Peyer's patch (tissue), 4 donors: ENCODE measurements around the gene FILIP1L. TPM values are rescaled to one million over a fixed set of nuclear protein-coding genes. Genes with fewer than 3 reads are reported as not detected.
A peak's percentile ranks its signal among the peaks of the same experiment; 100 is the strongest.

ENCODE experiments used
- DNase-seq, 3 donors: peaks; one replicate each; pipeline ENCODE4 v3.0.0-alpha.2; 2017 to 2019
- H3K27ac ChIP-seq, 4 donors: fragments of 200-600 bp; sonication (generic); one replicate each; pipeline ENCODE4 v1.5.1; 2016 to 2019
- H3K27me3 ChIP-seq, 2 donors: fragments of 200-600 bp; sonication (generic); one replicate each; pipeline ENCODE4 v1.5.1; 2019
- H3K36me3 ChIP-seq, 3 donors: fragments of 200-600 bp; sonication (generic); one replicate each; pipeline ENCODE4 v1.5.1; 2016 to 2019
- H3K4me1 ChIP-seq, 4 donors: fragments of 200-600 bp; sonication (generic); one replicate each; pipeline ENCODE4 v1.5.1; 2016 to 2019
- H3K4me3 ChIP-seq, 4 donors: fragments of 200-600 bp; sonication (generic); 1 replicate in 3 of 4; 2 replicates in 1 of 4; pipeline ENCODE4 v1.5.1; 2016 to 2019; ENCODE audit warnings: mild to moderate bottlenecking in 1 of 4
- H3K9me3 ChIP-seq, 4 donors: fragments of 200-600 bp; sonication (generic); one replicate each; pipeline ENCODE4 v1.5.1; 2016 to 2019; ENCODE audit warnings: mild to moderate bottlenecking in 1 of 4
- POLR2A ChIP-seq, 2 donors: fragments of 450-650 bp; IDR thresholded peaks; one replicate each; pipeline ENCODE4 v1.5.1; 2017; ENCODE audit warnings: antibody characterized with exemption in 2 of 2, mild to moderate bottlenecking in 2 of 2, moderate library complexity in 2 of 2
- small RNA-seq, 2 donors: library from RNA; depleted of rRNA; stranded (forward); fragments of <200 nt; gene quantifications; one replicate each; pipeline ENCODE3, GENCODE V24; 2016
- total RNA-seq, 4 donors: library from RNA; depleted of rRNA; stranded (reverse); fragments of >200 nt; gene quantifications; one replicate each; pipeline ENCODE4 v1.1.0, GENCODE V29; 2016
- TF ChIP-seq, protein P1 (sequence below), 6 experiments: fragments of 450-650 bp in 4 of 6; fragments of 200-600 bp in 2 of 6; sonication (generic) in 1 of 6; IDR thresholded peaks; one replicate each; pipeline ENCODE4 v1.5.1; 2017 to 2019; ENCODE audit warnings: antibody characterized with exemption in 6 of 6, mild to moderate bottlenecking in 3 of 6, moderate library complexity in 1 of 6

FILIP1L gene
- total RNA-seq, 4 donors from 2014 or later = 5.3 to 69.3 (median 13.1) TPM

DNA sequence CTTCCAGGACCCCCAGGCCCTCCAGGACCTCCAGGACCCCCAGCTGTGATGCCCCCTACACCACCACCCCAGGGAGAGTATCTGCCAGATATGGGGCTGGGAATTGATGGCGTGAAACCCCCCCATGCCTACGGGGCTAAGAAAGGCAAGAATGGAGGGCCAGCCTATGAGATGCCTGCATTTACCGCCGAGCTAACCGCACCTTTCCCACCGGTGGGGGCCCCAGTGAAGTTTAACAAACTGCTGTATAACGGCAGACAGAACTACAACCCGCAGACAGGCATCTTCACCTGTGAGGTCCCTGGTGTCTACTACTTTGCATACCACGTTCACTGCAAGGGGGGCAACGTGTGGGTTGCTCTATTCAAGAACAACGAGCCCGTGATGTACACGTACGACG lies 318.7 kb downstream of the FILIP1L start:
- Histone ChIP-seq H3K36me3 (no peaks in the 10 kb centered on the region), H3K4me1 (no peaks in the 10 kb centered on the region), H3K9me3 (no peaks in the 10 kb centered on the region), H3K4me3 (no peak overlapping the region), H3K27ac (no peak overlapping the region), H3K27me3 (no peaks in the 10 kb centered on the region)
- no peak for DNase-seq
- TF ChIP-seq POLR2A (IDR thresholded peaks at IDR 0.05) = no peak
- TF ChIP-seq, protein P1, sequence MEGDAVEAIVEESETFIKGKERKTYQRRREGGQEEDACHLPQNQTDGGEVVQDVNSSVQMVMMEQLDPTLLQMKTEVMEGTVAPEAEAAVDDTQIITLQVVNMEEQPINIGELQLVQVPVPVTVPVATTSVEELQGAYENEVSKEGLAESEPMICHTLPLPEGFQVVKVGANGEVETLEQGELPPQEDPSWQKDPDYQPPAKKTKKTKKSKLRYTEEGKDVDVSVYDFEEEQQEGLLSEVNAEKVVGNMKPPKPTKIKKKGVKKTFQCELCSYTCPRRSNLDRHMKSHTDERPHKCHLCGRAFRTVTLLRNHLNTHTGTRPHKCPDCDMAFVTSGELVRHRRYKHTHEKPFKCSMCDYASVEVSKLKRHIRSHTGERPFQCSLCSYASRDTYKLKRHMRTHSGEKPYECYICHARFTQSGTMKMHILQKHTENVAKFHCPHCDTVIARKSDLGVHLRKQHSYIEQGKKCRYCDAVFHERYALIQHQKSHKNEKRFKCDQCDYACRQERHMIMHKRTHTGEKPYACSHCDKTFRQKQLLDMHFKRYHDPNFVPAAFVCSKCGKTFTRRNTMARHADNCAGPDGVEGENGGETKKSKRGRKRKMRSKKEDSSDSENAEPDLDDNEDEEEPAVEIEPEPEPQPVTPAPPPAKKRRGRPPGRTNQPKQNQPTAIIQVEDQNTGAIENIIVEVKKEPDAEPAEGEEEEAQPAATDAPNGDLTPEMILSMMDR (IDR thresholded peaks at IDR 0.05) = no peak

DNA sequence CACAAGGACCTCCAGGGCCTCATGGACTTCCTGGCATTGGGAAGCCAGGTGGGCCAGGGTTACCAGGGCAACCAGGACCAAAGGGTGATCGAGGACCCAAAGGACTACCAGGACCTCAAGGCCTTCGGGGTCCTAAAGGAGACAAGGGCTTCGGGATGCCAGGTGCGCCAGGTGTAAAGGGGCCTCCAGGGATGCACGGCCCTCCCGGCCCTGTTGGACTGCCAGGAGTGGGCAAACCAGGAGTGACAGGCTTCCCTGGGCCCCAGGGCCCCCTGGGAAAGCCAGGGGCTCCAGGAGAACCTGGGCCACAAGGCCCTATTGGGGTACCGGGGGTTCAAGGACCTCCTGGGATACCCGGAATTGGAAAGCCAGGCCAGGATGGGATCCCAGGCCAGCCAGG lies 319.8 kb downstream of the FILIP1L start:
- no peak overlapping the region for H3K4me3 ChIP-seq
- H3K36me3 ChIP-seq = no peaks in the 10 kb centered on the region
- no peaks in the 10 kb centered on the region for H3K9me3 ChIP-seq
- no peak overlapping the region for H3K27ac ChIP-seq
- TF ChIP-seq POLR2A (IDR thresholded peaks at IDR 0.05) = no peak
- TF ChIP-seq, protein P1 (IDR thresholded peaks at IDR 0.05) = no peak
- H3K27me3 ChIP-seq = no peaks in the 10 kb centered on the region
- DNase-seq = no peak
- H3K4me1 ChIP-seq = peaks cover 0 to 3% (median 0%) of the 10 kb centered on the region in 4 donors

DNA sequence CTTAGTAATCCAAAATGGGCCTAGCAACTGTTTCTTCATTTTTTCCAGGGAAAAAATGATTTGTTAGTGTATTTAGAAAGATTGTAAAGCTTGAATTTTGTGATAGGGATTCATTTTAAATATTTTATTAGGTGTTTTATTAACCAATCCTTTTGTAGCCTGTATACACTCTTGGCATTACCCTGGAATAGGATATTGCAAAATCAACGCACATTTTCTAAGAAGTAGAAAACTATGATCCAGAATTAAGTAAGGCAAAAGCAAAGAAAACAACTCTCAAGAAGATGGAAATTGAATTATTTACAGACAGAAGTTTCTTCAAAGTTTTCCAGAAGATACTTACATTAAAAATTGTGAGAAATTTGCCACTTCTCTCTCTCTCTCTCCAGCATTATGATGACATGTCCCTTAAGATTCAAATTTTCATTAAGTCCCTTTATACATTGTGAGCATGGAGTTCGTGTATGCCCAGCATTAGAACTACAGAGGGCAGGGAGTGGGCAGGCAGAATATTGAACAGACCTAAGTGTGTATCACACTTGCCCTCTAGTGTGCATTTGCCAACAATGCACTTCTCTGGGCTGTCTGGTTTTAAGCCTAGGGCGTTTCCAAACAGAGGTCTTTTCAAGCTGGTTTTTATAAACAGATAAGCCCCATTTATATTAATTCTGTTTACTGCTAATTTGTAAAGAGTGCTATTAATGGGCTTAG lies 325.1 kb downstream of the FILIP1L start:
- no peaks in the 10 kb centered on the region for H3K27me3 ChIP-seq
- H3K4me1 ChIP-seq = peaks cover 0 to 4% (median 0%) of the 10 kb centered on the region in 4 donors
- DNase-seq = peak in 1 of 3 donors; percentile 17
- H3K27ac ChIP-seq = no peak overlapping the region
- no peaks in the 10 kb centered on the region for H3K9me3 ChIP-seq
- no peaks in the 10 kb centered on the region for H3K36me3 ChIP-seq
- no peak for TF ChIP-seq POLR2A (IDR thresholded peaks at IDR 0.05)
- TF ChIP-seq, protein P1 (IDR thresholded peaks at IDR 0.05) = peak in 3 of 6 experiments; percentile 25 to 38 (median 29)
- H3K4me3 ChIP-seq = no peak overlapping the region

Small RNA genes within 50 kb of the gene (small RNA-seq; reads per million reads assigned to genes)
- gene MIR3921 = 0 reads per million in 2 donors

Other genes with a start within 250 kb of the FILIP1L start
- gene TBC1D23, start 146.5 kb upstream of the FILIP1L start, total RNA-seq = 10 to 100 TPM; 29.7 to 57.4 (median 38.4) TPM
- gene NIT2, start 220.3 kb upstream of the FILIP1L start, total RNA-seq = 10 to 100 TPM; 14.0 to 28.3 (median 17.2) TPM